ENCODE results near the gene C4orf50. TPM values are rescaled to one million over a fixed set of nuclear protein-coding genes. Genes with fewer than 3 reads are reported as not detected.
"Not testable (repeated sequence)": the region's sequence is repeated elsewhere in the genome, so short reads cannot be mapped to it uniquely, and the experiment has no call there.

The C4orf50 gene
- total RNA-seq, 1 experiment from 2014 or later: 0.02 TPM

GRCh38 chr4:5858020-5858769 is 160.0 kb downstream of the C4orf50 start:
- no peak for DNase-seq (ENCODE audit: low spot score)

GRCh38 chr4:5857199-5857598 is 161.0 kb downstream of the C4orf50 start:
- no peak for DNase-seq (ENCODE audit: low spot score)

GRCh38 chr4:5856362-5856761 is 161.9 kb downstream of the C4orf50 start:
- DNase-seq (ENCODE audit: low spot score): not testable (repeated sequence)

GRCh38 chr4:5854929-5855328 is 163.3 kb downstream of the C4orf50 start:
- DNase-seq (ENCODE audit: low spot score): no peak

GRCh38 chr4:5852523-5853202 is 165.6 kb downstream of the C4orf50 start:
- no peak for DNase-seq (ENCODE audit: low spot score)

- no peak for DNase-seq (ENCODE audit: low spot score)
Observed at GRCh38 chr4:5851637-5852301, 166.5 kb downstream of the C4orf50 start.

Other genes with a start within 250 kb of the C4orf50 start
- gene CRMP1, start 125.3 kb downstream of the C4orf50 start, total RNA-seq (2014; rRNA removed; shearing (Covaris generic)): 33.0 and 37.7 TPM in 2 replicates
- gene JAKMIP1, start 182.1 kb upstream of the C4orf50 start, total RNA-seq (2014; rRNA removed; shearing (Covaris generic)): 0.21 and 0.64 TPM in 2 replicates

All from H4 (cell line).